Karpas-422 (cell line): Measurements from ENCODE around the gene PRPF31. TPM values are rescaled to one million over a fixed set of nuclear protein-coding genes. Genes with fewer than 3 reads are reported as not detected.

Experiments
- DNase-seq: peaks from one replicate; pipeline ENCODE4 v3.0.0-alpha.2; 2015
- H2AFZ ChIP-seq: fragments of 200-600 bp; sonication (generic); 2 replicates; pipeline ENCODE4 v1.6.1; 2014; ENCODE audit warnings: antibody characterized with exemption, low read length, mixed read lengths
- H3K27ac ChIP-seq: fragments of 200-600 bp; sonication (generic); 2 replicates; pipeline ENCODE4 v1.5.1; 2014; ENCODE audit warnings: mild to moderate bottlenecking, low read length, moderate library complexity
- H3K27me3 ChIP-seq: fragments of 200-600 bp; sonication (generic); 2 replicates; pipeline ENCODE4 v1.6.1; 2014; ENCODE audit warnings: low read length, mixed read lengths
- H3K36me3 ChIP-seq: fragments of 200-600 bp; sonication (generic); 2 replicates; pipeline ENCODE4 v1.6.1; 2014; ENCODE audit warnings: low read length, mixed read lengths; ENCODE audit not compliant: insufficient read depth
- H3K4me1 ChIP-seq: fragments of 200-600 bp; sonication (generic); 2 replicates; pipeline ENCODE4 v1.6.1; 2014; ENCODE audit warnings: mild to moderate bottlenecking, low read length, mixed read lengths
- H3K4me2 ChIP-seq: fragments of 200-600 bp; sonication (generic); 2 replicates; pipeline ENCODE4 v1.6.1; 2014; ENCODE audit warnings: low read length, low read depth, mild to moderate bottlenecking; ENCODE audit not compliant: poor library complexity, severe bottlenecking
- H3K4me3 ChIP-seq: fragments of 200-600 bp; sonication (generic); 2 replicates; pipeline ENCODE4 v1.5.1; 2014; ENCODE audit warnings: mild to moderate bottlenecking, antibody characterized with exemption, low read length, mixed read lengths
- H3K79me2 ChIP-seq: fragments of 200-600 bp; sonication (generic); 2 replicates; pipeline ENCODE4 v1.6.1; 2014; ENCODE audit warnings: mild to moderate bottlenecking, low read length, mixed read lengths
- H3K9ac ChIP-seq: fragments of 200-600 bp; sonication (generic); 2 replicates; pipeline ENCODE4 v1.6.0; 2014; ENCODE audit warnings: low read length
- H3K9me2 ChIP-seq: fragments of 200-600 bp; sonication (generic), shearing (Covaris generic); replicated peaks from 2 replicates; pipeline ENCODE4 v1.6.0; 2014; ENCODE audit warnings: mild to moderate bottlenecking, low read length, moderate library complexity; ENCODE audit not compliant: insufficient read depth
- H3K9me3 ChIP-seq: fragments of 300-700, 200-600 bp; sonication (generic); 2 replicates; pipeline ENCODE4 v1.6.1; 2014; ENCODE audit warnings: low read length, mixed read lengths
- H4K20me1 ChIP-seq: fragments of 200-600 bp; sonication (generic); 2 replicates; pipeline ENCODE4 v1.6.1; 2014; ENCODE audit warnings: mild to moderate bottlenecking, antibody characterized with exemption, low read length, low read depth; ENCODE audit not compliant: insufficient read depth
- total RNA-seq: library from RNA; depleted of rRNA; stranded (reverse); fragments of >200 nt; shearing (Covaris generic); gene quantifications from 2 replicates; pipeline ENCODE4 v1.2.3, GENCODE V29; 2014; ENCODE audit warnings: low replicate concordance; rRNA removed

Gene PRPF31
- total RNA-seq, 1 experiment from 2014 or later: 25.2 TPM

GRCh38 chr19:54178581-54179261 is 63.2 kb downstream of the PRPF31 start:
- Histone ChIP-seq H3K9me2 (no peaks in the 10 kb centered on the region), H3K4me2 (no peak overlapping the region), H3K4me3 (no peak overlapping the region), H3K27ac (no peak overlapping the region), H4K20me1 (peaks cover 18% of the 10 kb centered on the region), H3K79me2 (no peaks in the 10 kb centered on the region), H3K36me3 (peaks cover 17% of the 10 kb centered on the region), H2AFZ (no peak overlapping the region), H3K9ac (no peak overlapping the region), H3K9me3 (no peaks in the 10 kb centered on the region), H3K27me3 (no peaks in the 10 kb centered on the region), H3K4me1 (peaks cover 18% of the 10 kb centered on the region)
- DNase-seq: peak; percentile 82

- H2AFZ ChIP-seq: no peak overlapping the region
- peaks cover 17% of the 10 kb centered on the region for H3K36me3 ChIP-seq
- no peak for DNase-seq
Measured at GRCh38 chr19:54179262-54179852, 63.8 kb downstream of the PRPF31 start.

GRCh38 chr19:54179921-54180461 is 64.4 kb downstream of the PRPF31 start:
- no peak overlapping the region for H3K4me3 ChIP-seq
- peaks cover 12% of the 10 kb centered on the region for H4K20me1 ChIP-seq
- H3K9me2 ChIP-seq: no peaks in the 10 kb centered on the region
- no peak overlapping the region for H3K4me2 ChIP-seq
- no peak overlapping the region for H3K9ac ChIP-seq
- H3K4me1 ChIP-seq: peaks cover 17% of the 10 kb centered on the region
- peak; percentile 87 for DNase-seq
- peaks cover 17% of the 10 kb centered on the region for H3K36me3 ChIP-seq
- no peaks in the 10 kb centered on the region for H3K27me3 ChIP-seq
- H3K9me3 ChIP-seq: no peaks in the 10 kb centered on the region
- no peak overlapping the region for H3K27ac ChIP-seq
- H2AFZ ChIP-seq: no peak overlapping the region
- H3K79me2 ChIP-seq: no peaks in the 10 kb centered on the region

More at GRCh38 chr19:54179262-54179852, 63.8 kb downstream of the PRPF31 start:
- Histone ChIP-seq H3K9me3 (no peaks in the 10 kb centered on the region), H3K4me2 (no peak overlapping the region), H3K9me2 (no peaks in the 10 kb centered on the region), H3K9ac (no peak overlapping the region), H3K4me3 (no peak overlapping the region), H3K4me1 (peaks cover 17% of the 10 kb centered on the region), H3K27ac (no peak overlapping the region), H3K27me3 (no peaks in the 10 kb centered on the region), H3K79me2 (no peaks in the 10 kb centered on the region), H4K20me1 (peaks cover 12% of the 10 kb centered on the region)

GRCh38 chr19:54180691-54181091 is 65.1 kb downstream of the PRPF31 start:
- Histone ChIP-seq H2AFZ (no peak overlapping the region), H3K9me3 (no peaks in the 10 kb centered on the region), H3K9ac (no peak overlapping the region), H3K4me2 (no peak overlapping the region), H3K4me3 (no peak overlapping the region), H3K36me3 (peaks cover 17% of the 10 kb centered on the region), H4K20me1 (peaks cover 12% of the 10 kb centered on the region), H3K4me1 (peaks cover 17% of the 10 kb centered on the region), H3K27ac (no peak overlapping the region), H3K79me2 (no peaks in the 10 kb centered on the region), H3K27me3 (no peaks in the 10 kb centered on the region), H3K9me2 (no peaks in the 10 kb centered on the region)
- no peak for DNase-seq

Other genes with a start within 250 kb of the PRPF31 start
- not detected in 2 replicates for gene MYADM, start 247.9 kb upstream of the PRPF31 start, total RNA-seq
- not detected in 2 replicates for gene PRKCG, start 233.6 kb upstream of the PRPF31 start, total RNA-seq
- gene CACNG7, start 206.5 kb upstream of the PRPF31 start, total RNA-seq: not detected in 2 replicates
- not detected in 2 replicates for gene CACNG8, start 152.8 kb upstream of the PRPF31 start, total RNA-seq
- gene CACNG6, start 124.1 kb upstream of the PRPF31 start, total RNA-seq: not detected in 2 replicates
- gene VSTM1, start 51.9 kb upstream of the PRPF31 start, total RNA-seq: not detected in 2 replicates
- gene TARM1, start 34.4 kb upstream of the PRPF31 start, total RNA-seq: not detected in 2 replicates
- gene OSCAR, start 15.0 kb upstream of the PRPF31 start, total RNA-seq: 0.22 TPM in 1 of 2 replicates, not detected in the other
- gene NDUFA3, start 12.9 kb upstream of the PRPF31 start, total RNA-seq: 79.5 and 105 TPM in 2 replicates
- 21.5 and 39.9 TPM in 2 replicates for gene TFPT, start 97 bp upstream of the PRPF31 start, total RNA-seq
- 31.2 and 45.0 TPM in 2 replicates for gene CNOT3, start 22.0 kb downstream of the PRPF31 start, total RNA-seq
- 1.6 and 14.0 TPM in 2 replicates for gene LENG1, start 44.0 kb downstream of the PRPF31 start, total RNA-seq
- gene TMC4, start 57.4 kb downstream of the PRPF31 start, total RNA-seq: 6.2 TPM in 1 of 2 replicates, not detected in the other
- gene MBOAT7, start 73.8 kb downstream of the PRPF31 start, total RNA-seq: 85.6 and 90.0 TPM in 2 replicates
- 28.1 and 39.8 TPM in 2 replicates for gene TSEN34, start 75.6 kb downstream of the PRPF31 start, total RNA-seq
- gene RPS9, start 85.1 kb downstream of the PRPF31 start, total RNA-seq: 3,304 and 6,295 TPM in 2 replicates
- 0.11 TPM in 1 of 2 replicates, not detected in the other for gene LILRB3, start 107.3 kb downstream of the PRPF31 start, total RNA-seq
- gene LILRA6, start 127.0 kb downstream of the PRPF31 start, total RNA-seq: not detected in 2 replicates
- gene LILRB5, start 141.5 kb downstream of the PRPF31 start, total RNA-seq: not detected in 2 replicates
- gene LILRB2, start 165.4 kb downstream of the PRPF31 start, total RNA-seq: 0.22 and 0.61 TPM in 2 replicates
- not detected in 2 replicates for gene LILRA5, start 197.4 kb downstream of the PRPF31 start, total RNA-seq
- 0.75 and 10.5 TPM in 2 replicates for gene LILRA4, start 223.4 kb downstream of the PRPF31 start, total RNA-seq
- gene LAIR1, start 249.2 kb downstream of the PRPF31 start, total RNA-seq: 0.15 and 0.61 TPM in 2 replicates